ENCODE results near the gene TXNL1.

TXNL1 gene

GRCh38 chr18:56647951-56648893, 9.8 kb upstream of the TXNL1 start:
- H3K27me3 ChIP-seq (ENCODE audit: insufficient read depth, poor library complexity, severe bottlenecking) = no peaks in the 10 kb centered on the region
- H3K9me3 ChIP-seq (ENCODE audit: severe bottlenecking) = no peaks in the 10 kb centered on the region
- H3K36me3 ChIP-seq (ENCODE audit: low read depth) = no peaks in the 10 kb centered on the region
- no peak overlapping the region for H3K4me3 ChIP-seq (ENCODE audit: severe bottlenecking)
- DNase-seq (ENCODE audit: low spot score) (no peak), ATAC-seq (ENCODE audit: low read depth) (no peak)
- H3K4me1 ChIP-seq (ENCODE audit: insufficient read depth, poor library complexity, severe bottlenecking) = no peaks in the 10 kb centered on the region
- TF ChIP-seq CTCF (IDR thresholded peaks at IDR 0.05; ENCODE audit: poor library complexity, severe bottlenecking) = no peak
- no peak overlapping the region for H3K27ac ChIP-seq (ENCODE audit: poor library complexity, severe bottlenecking)

GRCh38 chr18:56647071-56647470, 8.7 kb upstream of the TXNL1 start:
- Histone ChIP-seq H3K27me3 (ENCODE audit: insufficient read depth, poor library complexity, severe bottlenecking) (no peaks in the 10 kb centered on the region), H3K36me3 (ENCODE audit: low read depth) (no peaks in the 10 kb centered on the region), H3K27ac (ENCODE audit: poor library complexity, severe bottlenecking) (no peak overlapping the region), H3K4me1 (ENCODE audit: insufficient read depth, poor library complexity, severe bottlenecking) (no peaks in the 10 kb centered on the region), H3K4me3 (ENCODE audit: severe bottlenecking) (no peak overlapping the region), H3K9me3 (ENCODE audit: severe bottlenecking) (no peaks in the 10 kb centered on the region)
- DNase-seq (ENCODE audit: low spot score) (no peak), ATAC-seq (ENCODE audit: low read depth) (no peak)
- TF ChIP-seq CTCF (IDR thresholded peaks at IDR 0.05; ENCODE audit: poor library complexity, severe bottlenecking) = no peak

GRCh38 chr18:56645415-56646016, 7.1 kb upstream of the TXNL1 start:
- Histone ChIP-seq H3K4me3 (ENCODE audit: severe bottlenecking) (no peak overlapping the region), H3K27ac (ENCODE audit: poor library complexity, severe bottlenecking) (no peak overlapping the region), H3K27me3 (ENCODE audit: insufficient read depth, poor library complexity, severe bottlenecking) (no peaks in the 10 kb centered on the region), H3K9me3 (ENCODE audit: severe bottlenecking) (no peaks in the 10 kb centered on the region), H3K4me1 (ENCODE audit: insufficient read depth, poor library complexity, severe bottlenecking) (peaks cover 4% of the 10 kb centered on the region), H3K36me3 (ENCODE audit: low read depth) (no peaks in the 10 kb centered on the region)
- ATAC-seq (ENCODE audit: low read depth) (no peak), DNase-seq (ENCODE audit: low spot score) (no peak)
- peak; percentile 75 for TF ChIP-seq CTCF (IDR thresholded peaks at IDR 0.05; ENCODE audit: poor library complexity, severe bottlenecking)

GRCh38 chr18:56643381-56643780, 5.0 kb upstream of the TXNL1 start:
- H3K36me3 ChIP-seq (ENCODE audit: low read depth) = no peaks in the 10 kb centered on the region
- DNase-seq (ENCODE audit: low spot score) (no peak), ATAC-seq (ENCODE audit: low read depth) (no peak)
- H3K27me3 ChIP-seq (ENCODE audit: insufficient read depth, poor library complexity, severe bottlenecking) = no peaks in the 10 kb centered on the region
- no peak overlapping the region for H3K4me3 ChIP-seq (ENCODE audit: severe bottlenecking)
- H3K27ac ChIP-seq (ENCODE audit: poor library complexity, severe bottlenecking) = no peak overlapping the region
- H3K4me1 ChIP-seq (ENCODE audit: insufficient read depth, poor library complexity, severe bottlenecking) = peaks cover 4% of the 10 kb centered on the region
- no peak for TF ChIP-seq CTCF (IDR thresholded peaks at IDR 0.05; ENCODE audit: poor library complexity, severe bottlenecking)
- H3K9me3 ChIP-seq (ENCODE audit: severe bottlenecking) = no peaks in the 10 kb centered on the region

Measured in RWPE2 (cell line).